CD4-positive, alpha-beta T cell treated with Interleukin-4 for 4 hours (primary cell): ENCODE results near the gene UCP2.

Experiments
- DNase-seq: peaks from one replicate; pipeline ENCODE4 v3.0.0-alpha.2; 2020

Gene UCP2

DNA sequence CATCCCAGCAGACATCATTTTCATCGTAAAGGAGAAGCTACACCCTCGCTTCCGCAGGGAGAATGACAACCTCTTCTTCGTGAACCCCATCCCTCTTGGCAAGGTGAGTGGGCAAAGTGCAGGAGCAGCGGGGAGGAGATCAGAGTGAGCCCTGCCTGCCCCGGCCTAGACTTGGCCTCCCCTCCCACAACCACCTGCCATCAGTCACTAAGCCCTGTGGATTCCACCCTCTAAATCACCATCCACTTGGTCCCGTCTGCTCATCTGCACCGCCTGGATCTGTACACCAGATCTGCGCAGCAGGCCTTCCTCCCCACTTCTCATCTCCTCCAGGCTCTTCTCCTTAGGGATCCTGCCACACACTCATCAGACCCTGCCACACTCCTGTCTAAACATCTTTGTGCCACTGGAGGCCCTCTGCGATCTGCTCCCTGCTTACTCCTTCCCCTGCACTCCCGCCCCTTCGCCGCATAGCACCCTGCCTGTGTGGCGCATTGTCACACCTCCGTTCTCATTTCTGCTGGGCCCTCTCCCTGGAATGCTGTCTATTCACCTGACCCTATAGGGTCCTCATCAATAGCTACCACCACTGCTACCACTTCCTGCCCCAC lies 14.2 kb downstream of the UCP2 start:
- no peak for DNase-seq

DNA sequence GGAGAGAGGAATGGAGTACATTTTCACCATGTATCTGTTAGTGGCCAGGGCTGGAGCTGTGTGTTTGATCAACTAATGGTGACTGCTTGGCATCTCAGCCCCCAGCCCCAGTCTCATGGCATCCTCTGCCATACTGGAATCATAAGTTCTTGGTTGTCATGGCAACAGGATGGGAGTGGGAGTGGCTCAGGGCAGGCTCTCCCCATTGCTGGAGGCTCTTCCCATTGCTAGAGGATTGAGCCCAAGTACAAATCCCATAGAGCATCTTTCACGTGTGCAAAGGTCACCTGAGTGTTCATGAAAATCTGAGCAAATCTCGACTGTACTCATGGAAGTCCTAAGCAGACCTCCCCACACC lies 16.9 kb downstream of the UCP2 start:
- DNase-seq = no peak

- DNase-seq = no peak
Measured at GRCh38 chr11:73965076-73965763, 17.4 kb downstream of the UCP2 start.

DNA sequence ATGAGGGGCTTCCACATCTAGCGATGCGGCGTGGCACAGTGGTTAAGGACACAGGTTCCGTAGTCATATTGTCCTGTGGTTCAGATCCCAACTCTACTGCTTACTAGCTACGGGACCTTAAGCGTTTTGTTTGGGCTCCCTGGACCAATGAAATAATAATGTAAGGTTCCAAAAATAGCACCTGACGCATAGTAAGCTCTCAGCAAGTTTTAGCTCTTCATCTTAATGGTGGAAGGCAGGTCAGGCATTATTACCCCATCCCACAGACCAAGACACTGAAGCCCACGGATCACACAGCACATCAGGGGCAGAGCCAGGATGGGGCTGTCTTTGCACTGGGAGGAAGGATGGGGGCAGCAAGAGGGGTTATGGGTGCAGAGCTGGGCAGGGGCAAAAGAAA lies 18.8 kb downstream of the UCP2 start:
- no peak for DNase-seq

- no peak for DNase-seq
Measured at GRCh38 chr11:73962101-73962705, 20.4 kb downstream of the UCP2 start.

- DNase-seq = no peak
Measured at GRCh38 chr11:73961321-73961720, 21.3 kb downstream of the UCP2 start.

GRCh38 chr11:73958521-73959141 lies 24.0 kb downstream of the UCP2 start:
- DNase-seq = no peak

- no peak for DNase-seq
Measured at GRCh38 chr11:73957654-73958361, 24.8 kb downstream of the UCP2 start.

DNA sequence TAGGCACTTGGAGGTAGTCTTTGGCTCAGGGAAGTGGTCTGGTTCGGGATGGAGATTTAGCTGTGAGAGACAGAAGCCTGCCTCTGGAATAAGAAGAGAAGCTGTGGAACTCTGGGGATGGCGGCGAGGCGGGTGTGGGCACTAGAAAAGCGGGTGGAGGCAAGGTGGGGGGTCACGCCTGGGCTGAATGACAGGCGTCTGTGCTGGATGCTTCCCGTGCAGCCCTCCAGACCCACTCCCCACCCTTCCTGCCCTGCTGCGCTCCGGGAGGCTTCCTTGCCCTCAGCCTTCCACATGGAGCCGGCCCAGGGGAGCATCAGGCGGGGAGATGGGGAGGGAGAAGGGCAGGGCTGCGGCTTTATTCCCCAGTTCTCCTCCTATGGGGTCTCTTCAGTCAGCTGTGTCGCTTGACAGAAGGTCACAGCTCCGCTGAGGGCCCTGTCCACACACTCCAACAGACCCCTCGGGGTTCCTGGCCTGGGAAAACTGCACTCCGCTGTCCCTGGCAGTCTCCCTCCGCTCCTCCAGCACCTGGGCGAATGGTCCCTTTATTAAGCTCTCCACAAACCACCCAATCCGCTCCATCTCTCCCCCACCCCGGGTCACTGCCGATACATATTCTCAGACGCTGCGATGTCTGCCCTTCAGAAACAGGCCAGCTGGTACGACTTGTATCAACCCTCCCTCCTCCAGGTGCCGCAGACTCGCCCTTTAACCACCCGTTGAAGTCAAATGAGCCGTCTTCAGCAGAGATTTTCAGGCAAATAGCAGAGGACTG lies 25.6 kb downstream of the UCP2 start:
- DNase-seq = no peak

DNA sequence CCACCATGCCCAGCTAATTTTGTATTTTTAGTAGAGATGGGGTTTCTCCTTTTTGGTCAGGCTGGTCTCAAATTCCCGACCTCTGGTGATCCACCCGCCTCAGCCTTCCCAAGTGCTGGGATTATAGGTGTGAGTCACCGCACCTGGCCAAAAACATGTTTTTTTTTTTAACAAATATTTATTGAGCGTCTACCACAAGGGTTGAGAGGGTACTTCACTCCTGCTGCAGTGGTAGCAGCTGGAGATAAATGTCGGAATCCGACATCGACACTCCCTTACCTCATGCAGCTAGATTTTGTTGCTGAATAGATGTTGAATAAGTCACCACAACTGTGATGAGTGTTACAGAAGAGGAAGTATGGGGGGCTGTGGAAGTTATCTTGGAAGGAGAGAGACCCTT lies 30.8 kb downstream of the UCP2 start:
- DNase-seq = no peak

DNA sequence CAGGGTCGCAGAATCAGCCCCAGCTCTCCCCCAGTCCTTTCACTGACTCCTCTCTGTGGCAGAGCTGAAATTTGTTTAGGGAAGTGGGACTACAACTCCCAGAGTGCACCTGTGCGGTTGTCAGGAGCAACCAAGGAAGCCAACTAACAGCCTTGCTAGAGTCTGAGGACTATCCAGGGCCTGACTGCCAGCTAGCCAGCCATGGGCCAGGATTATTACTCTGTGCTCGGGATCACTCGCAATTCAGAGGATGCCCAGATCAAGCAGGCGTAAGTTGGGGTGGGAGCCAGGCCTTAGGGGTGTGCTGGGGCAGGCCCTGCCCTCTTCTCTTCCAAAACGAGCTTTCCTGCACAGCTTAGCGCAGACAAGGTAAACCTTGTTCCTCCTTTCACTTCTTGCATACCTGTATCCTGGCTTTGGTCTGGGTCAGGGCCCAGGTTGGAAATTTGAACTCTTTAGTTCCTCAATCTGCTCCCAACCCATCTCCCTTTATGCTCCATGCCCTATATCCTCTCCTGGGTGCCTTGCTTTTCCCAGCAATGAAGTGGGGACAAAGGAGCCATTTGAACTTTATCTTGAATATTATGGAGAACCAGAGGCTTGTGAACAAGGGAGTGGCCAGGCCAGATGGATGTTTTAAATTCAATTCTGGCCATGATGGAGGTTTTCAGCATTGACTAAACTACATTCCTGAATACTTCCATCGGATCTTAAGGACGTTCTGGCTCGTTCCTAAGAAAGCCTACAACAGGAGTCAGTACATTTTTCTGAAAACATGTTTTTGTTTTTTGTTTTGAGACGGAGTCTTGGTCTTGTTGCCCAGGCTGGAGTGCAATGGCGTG lies 31.6 kb downstream of the UCP2 start, which contains the start of gene DNAJB13:
Gene DNAJB13 (plus strand): TSS at position 158 of the 842 bp plus-strand sequence. CDS start 44 bp downstream, at position 202.
- no peak for DNase-seq

DNA sequence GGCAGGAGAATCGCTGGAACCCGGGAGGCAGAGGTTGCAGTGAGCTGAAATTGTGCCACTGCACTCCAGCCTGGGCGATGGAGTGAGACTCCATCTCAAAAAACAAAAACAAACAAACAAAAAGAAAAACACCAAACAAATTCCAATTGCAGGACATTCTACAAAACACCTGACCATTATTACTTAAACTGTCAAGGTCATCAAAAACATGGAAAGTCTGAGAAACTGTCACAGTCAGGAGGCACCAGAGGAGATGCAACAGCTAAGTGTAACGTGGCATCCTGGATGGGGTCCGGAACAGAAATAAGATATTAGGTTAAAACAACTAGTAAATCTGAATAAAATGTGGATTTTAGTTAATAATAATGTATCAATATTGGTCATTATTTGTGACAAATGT lies 32.7 kb downstream of the UCP2 start:
- DNase-seq = no peak

- no peak for DNase-seq
Measured at GRCh38 chr11:73949246-73949645, 33.4 kb downstream of the UCP2 start.

GRCh38 chr11:73946798-73947458 lies 35.7 kb downstream of the UCP2 start:
- DNase-seq = no peak

GRCh38 chr11:73945396-73945795 lies 37.2 kb downstream of the UCP2 start:
- DNase-seq = no peak

GRCh38 chr11:73944901-73945300 lies 37.7 kb downstream of the UCP2 start:
- DNase-seq = no peak

GRCh38 chr11:73944085-73944484 lies 38.6 kb downstream of the UCP2 start:
- no peak for DNase-seq

- DNase-seq = no peak
Measured at GRCh38 chr11:73942010-73942409, 40.6 kb downstream of the UCP2 start.

GRCh38 chr11:73940801-73941570 lies 41.7 kb downstream of the UCP2 start:
- DNase-seq = no peak

DNA sequence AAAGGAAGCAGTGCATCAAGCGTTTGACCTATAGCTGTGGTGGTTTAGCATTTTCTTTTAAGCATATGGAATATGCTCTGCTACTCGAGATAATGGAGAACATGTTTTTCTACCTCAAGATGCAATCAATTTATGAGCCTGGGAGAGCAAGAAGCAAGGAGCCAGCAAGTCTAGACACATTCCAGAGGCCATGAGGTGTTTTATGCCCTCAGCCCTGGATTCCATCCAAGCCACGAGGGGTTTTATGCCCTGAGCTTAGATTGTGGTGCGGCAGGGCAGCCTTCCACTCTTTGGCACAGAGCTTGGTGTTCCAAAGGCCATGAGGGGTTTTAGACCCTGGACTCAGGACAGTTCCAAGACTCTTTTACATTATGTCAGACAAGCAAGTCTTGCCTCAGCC lies 43.5 kb downstream of the UCP2 start:
- no peak for DNase-seq
